Astrocyte (in vitro differentiated cells and primary cell): Measurements from ENCODE around the gene SH2D6. TPM values are rescaled to one million over a fixed set of nuclear protein-coding genes. Genes with fewer than 3 reads are reported as not detected.

Source experiments
- DNase-seq: peaks from one replicate; pipeline ENCODE4 v3.0.0-alpha.2; 2010; ENCODE audit warnings: low read depth
- FAIRE-seq: peaks from 2 replicates; lab custom pipeline; 2011; peaks lifted over from hg19 to GRCh38; lab: Jason Lieb, UNC
- H2AFZ ChIP-seq: 2 replicates; pipeline ENCODE4 v1.6.0; 2012; ENCODE audit warnings: low read depth, low read length, inconsistent platforms
- H3K27ac ChIP-seq: 2 replicates; pipeline ENCODE4 v1.5.1; 2011; ENCODE audit warnings: low read depth, low read length, inconsistent platforms
- H3K27me3 ChIP-seq: 2 replicates; pipeline ENCODE4 v1.6.0; 2011; ENCODE audit warnings: low read length, inconsistent platforms; ENCODE audit not compliant: insufficient read depth
- H3K36me3 ChIP-seq: 2 replicates; pipeline ENCODE4 v1.5.1; 2011; ENCODE audit warnings: low read length, inconsistent platforms; ENCODE audit not compliant: insufficient read depth
- H3K4me1 ChIP-seq: 2 replicates; pipeline ENCODE4 v1.5.1; 2011; ENCODE audit warnings: low read length, inconsistent platforms; ENCODE audit not compliant: insufficient read depth
- H3K4me2 ChIP-seq: 2 replicates; pipeline ENCODE4 v1.6.0; 2012; ENCODE audit warnings: low read length, inconsistent platforms
- H3K4me3 ChIP-seq: 2 replicates; pipeline ENCODE4 v1.5.1; 2011; ENCODE audit warnings: low read depth, mild to moderate bottlenecking, low read length, inconsistent platforms; ENCODE audit not compliant: insufficient read depth
- H3K79me2 ChIP-seq: 2 replicates; pipeline ENCODE4 v1.6.0; 2012; ENCODE audit warnings: mild to moderate bottlenecking, low read length, inconsistent platforms; ENCODE audit not compliant: insufficient read depth
- H3K9ac ChIP-seq: 2 replicates; pipeline ENCODE4 v1.6.0; 2012; ENCODE audit warnings: mild to moderate bottlenecking, low read length, inconsistent platforms
- H3K9me3 ChIP-seq: 2 replicates; pipeline ENCODE4 v1.5.1; 2012; ENCODE audit warnings: low read depth, mild to moderate bottlenecking, low read length, inconsistent platforms; ENCODE audit not compliant: insufficient read depth
- H4K20me1 ChIP-seq: 2 replicates; pipeline ENCODE4 v1.6.0; 2012; ENCODE audit warnings: low read length, inconsistent platforms; ENCODE audit not compliant: insufficient read depth
- H3K27ac Mint-ChIP-seq: one replicate; pipeline ENCODE4 v1.8.0; 2021; ENCODE audit warnings: mild to moderate bottlenecking, mixed read lengths; ENCODE audit not compliant: unreplicated experiment
- H3K27me3 Mint-ChIP-seq: one replicate; pipeline ENCODE4 v1.8.0; 2021; ENCODE audit warnings: low read depth, mixed read lengths; ENCODE audit not compliant: unreplicated experiment
- H3K36me3 Mint-ChIP-seq: one replicate; pipeline ENCODE4 v1.8.0; 2021; ENCODE audit warnings: low read depth, mixed read lengths; ENCODE audit not compliant: unreplicated experiment
- H3K4me1 Mint-ChIP-seq: one replicate; pipeline ENCODE4 v1.8.0; 2021; ENCODE audit warnings: low read depth, mixed read lengths; ENCODE audit not compliant: unreplicated experiment
- H3K4me3 Mint-ChIP-seq: one replicate; pipeline ENCODE4 v1.8.0; 2021; ENCODE audit warnings: mild to moderate bottlenecking, moderate library complexity, mixed read lengths; ENCODE audit not compliant: unreplicated experiment
- H3K9me3 Mint-ChIP-seq: one replicate; pipeline ENCODE4 v1.8.0; 2021; ENCODE audit warnings: mild to moderate bottlenecking, mixed read lengths; ENCODE audit not compliant: unreplicated experiment
- EZH2 ChIP-seq: IDR thresholded peaks from 2 replicates; pipeline ENCODE4 v1.6.1; 2012; ENCODE audit warnings: mild to moderate bottlenecking, low read length, inconsistent platforms; ENCODE audit not compliant: insufficient read depth
- total RNA-seq: library from RNA; stranded (reverse); gene quantifications from 2 replicates; pipeline ENCODE4 v1.2.1, GENCODE V29; 2021
- TF ChIP-seq, protein P1 (sequence below): IDR thresholded peaks from 2 replicates; pipeline ENCODE4 v1.5.1; 2011; ENCODE audit warnings: low read depth, mild to moderate bottlenecking, inconsistent platforms, low read length, moderate library complexity; ENCODE audit not compliant: insufficient read depth

SH2D6 gene
- total RNA-seq, 1 donor from 2014 or later, result 0.64 TPM

DNA sequence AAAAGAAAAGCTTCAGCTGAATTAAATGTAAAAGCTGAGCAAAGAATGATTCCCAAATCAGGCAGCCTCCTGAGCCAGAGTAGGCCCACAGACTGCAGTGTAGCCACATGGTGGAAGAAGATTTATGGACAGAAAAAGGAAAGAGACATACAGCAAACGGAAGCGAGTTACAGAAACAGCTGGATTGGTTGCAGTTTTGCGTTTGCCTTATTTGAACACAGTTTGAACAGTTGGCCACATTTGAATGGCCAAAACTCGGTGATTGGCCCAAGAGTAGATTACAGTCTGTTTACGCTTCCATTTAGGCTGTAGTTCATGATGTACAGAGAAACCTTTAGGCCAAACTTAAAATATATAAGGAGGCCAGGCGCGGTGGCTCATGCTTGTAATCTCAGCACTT lies 35.1 kb downstream of the SH2D6 start:
- no peak for TF ChIP-seq EZH2
- TF ChIP-seq, protein P1, sequence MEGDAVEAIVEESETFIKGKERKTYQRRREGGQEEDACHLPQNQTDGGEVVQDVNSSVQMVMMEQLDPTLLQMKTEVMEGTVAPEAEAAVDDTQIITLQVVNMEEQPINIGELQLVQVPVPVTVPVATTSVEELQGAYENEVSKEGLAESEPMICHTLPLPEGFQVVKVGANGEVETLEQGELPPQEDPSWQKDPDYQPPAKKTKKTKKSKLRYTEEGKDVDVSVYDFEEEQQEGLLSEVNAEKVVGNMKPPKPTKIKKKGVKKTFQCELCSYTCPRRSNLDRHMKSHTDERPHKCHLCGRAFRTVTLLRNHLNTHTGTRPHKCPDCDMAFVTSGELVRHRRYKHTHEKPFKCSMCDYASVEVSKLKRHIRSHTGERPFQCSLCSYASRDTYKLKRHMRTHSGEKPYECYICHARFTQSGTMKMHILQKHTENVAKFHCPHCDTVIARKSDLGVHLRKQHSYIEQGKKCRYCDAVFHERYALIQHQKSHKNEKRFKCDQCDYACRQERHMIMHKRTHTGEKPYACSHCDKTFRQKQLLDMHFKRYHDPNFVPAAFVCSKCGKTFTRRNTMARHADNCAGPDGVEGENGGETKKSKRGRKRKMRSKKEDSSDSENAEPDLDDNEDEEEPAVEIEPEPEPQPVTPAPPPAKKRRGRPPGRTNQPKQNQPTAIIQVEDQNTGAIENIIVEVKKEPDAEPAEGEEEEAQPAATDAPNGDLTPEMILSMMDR, result no peak
- FAIRE-seq, result no peak
- H3K27me3 Mint-ChIP-seq, result peaks cover 26% of the 10 kb centered on the region

DNA sequence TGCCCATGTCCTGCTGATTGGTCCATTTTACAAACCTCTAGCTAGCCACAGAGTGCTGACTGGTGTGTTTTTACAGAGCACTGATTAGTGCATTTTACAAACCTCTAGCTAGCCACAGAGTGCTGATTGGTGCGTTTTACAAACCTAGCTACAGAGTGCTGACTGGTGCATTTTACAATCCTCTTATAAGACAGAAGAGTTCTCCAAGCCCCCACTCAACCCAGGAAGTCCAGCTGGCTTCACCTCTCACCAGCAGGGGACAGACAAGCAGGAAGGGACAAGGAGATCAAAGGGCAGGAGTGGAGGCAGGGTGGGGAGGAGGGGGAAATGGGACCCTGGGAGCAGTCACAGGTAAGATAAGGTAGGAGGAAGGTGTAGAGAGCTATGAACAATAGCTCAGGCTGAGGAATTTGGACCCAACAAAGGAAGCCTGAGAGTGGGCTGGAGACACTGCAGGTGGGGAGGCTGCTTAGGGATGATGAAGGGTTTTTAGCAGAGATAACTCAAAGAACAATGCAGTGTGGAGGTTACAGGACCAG lies 37.1 kb downstream of the SH2D6 start:
- H3K9me3 Mint-ChIP-seq, result peaks cover 6% of the 10 kb centered on the region
- Histone ChIP-seq H2AFZ (no peak overlapping the region), H3K36me3 (no peaks in the 10 kb centered on the region), H3K9ac (no peak overlapping the region), H3K9me3 (no peaks in the 10 kb centered on the region), H3K4me2 (no peak overlapping the region), H3K4me3 (no peak overlapping the region), H3K27me3 (no peaks in the 10 kb centered on the region), H3K79me2 (no peaks in the 10 kb centered on the region), H3K27ac (no peak overlapping the region), H3K4me1 (no peaks in the 10 kb centered on the region), H4K20me1 (no peaks in the 10 kb centered on the region)
- no peaks in the 10 kb centered on the region for H3K36me3 Mint-ChIP-seq
- no peak overlapping the region for H3K4me3 Mint-ChIP-seq
- no peaks in the 10 kb centered on the region for H3K4me1 Mint-ChIP-seq
- peaks cover 21% of the 10 kb centered on the region for H3K27me3 Mint-ChIP-seq
- TF ChIP-seq, protein P1, result no peak
- no peak for TF ChIP-seq EZH2
- FAIRE-seq (no peak), DNase-seq (no peak)
- H3K27ac Mint-ChIP-seq, result no peak overlapping the region

More for the DNA sequence above, 35.1 kb downstream of the SH2D6 start:
- H3K4me1 ChIP-seq, result no peaks in the 10 kb centered on the region
- no peak overlapping the region for H2AFZ ChIP-seq
- Mint-ChIP-seq H3K4me3 (no peak overlapping the region), H3K36me3 (no peaks in the 10 kb centered on the region), H3K27ac (no peak overlapping the region), H3K4me1 (no peaks in the 10 kb centered on the region), H3K9me3 (peaks cover 6% of the 10 kb centered on the region)
- no peaks in the 10 kb centered on the region for H3K27me3 ChIP-seq
- no peaks in the 10 kb centered on the region for H3K9me3 ChIP-seq
- no peaks in the 10 kb centered on the region for H3K79me2 ChIP-seq
- H3K36me3 ChIP-seq, result no peaks in the 10 kb centered on the region
- H3K4me3 ChIP-seq, result no peak overlapping the region
- H4K20me1 ChIP-seq, result no peaks in the 10 kb centered on the region
- H3K4me2 ChIP-seq, result no peak overlapping the region
- H3K9ac ChIP-seq, result no peak overlapping the region
- H3K27ac ChIP-seq, result no peak overlapping the region
- DNase-seq, result no peak

DNA sequence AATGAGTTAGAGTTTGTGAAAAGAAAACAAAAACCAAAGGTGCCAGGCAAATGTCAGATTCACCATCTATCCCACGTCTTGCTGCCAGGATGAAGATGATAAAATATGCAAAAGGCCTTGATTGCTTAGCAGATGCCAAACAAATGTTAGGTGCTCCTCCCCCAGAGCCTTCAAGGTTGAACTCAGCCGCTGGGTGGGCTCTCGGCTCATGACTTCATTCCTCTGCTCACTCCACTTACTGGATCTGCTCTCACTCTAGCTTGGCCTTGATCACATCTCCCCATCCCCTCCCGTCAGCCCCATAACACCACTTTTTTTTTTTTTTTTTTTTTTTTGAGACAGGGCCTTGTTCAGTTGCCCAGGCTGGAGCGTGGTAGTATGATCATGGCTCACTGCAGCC lies 38.5 kb downstream of the SH2D6 start:
- DNase-seq, result no peak
- no peak for TF ChIP-seq EZH2
- TF ChIP-seq, protein P1, result no peak
- no peak overlapping the region for H3K9ac ChIP-seq
- no peak overlapping the region for H3K4me3 ChIP-seq
- H3K4me2 ChIP-seq, result no peak overlapping the region
- no peaks in the 10 kb centered on the region for H3K36me3 Mint-ChIP-seq
- no peak overlapping the region for H3K4me3 Mint-ChIP-seq
- no peak overlapping the region for H3K27ac ChIP-seq
- no peak for FAIRE-seq
- H3K4me1 ChIP-seq, result no peaks in the 10 kb centered on the region
- no peaks in the 10 kb centered on the region for H3K36me3 ChIP-seq
- H3K9me3 Mint-ChIP-seq, result peaks cover 4% of the 10 kb centered on the region
- H3K9me3 ChIP-seq, result no peaks in the 10 kb centered on the region
- H2AFZ ChIP-seq, result no peak overlapping the region
- peaks cover 21% of the 10 kb centered on the region for H3K27me3 Mint-ChIP-seq
- no peak overlapping the region for H3K27ac Mint-ChIP-seq
- no peaks in the 10 kb centered on the region for H4K20me1 ChIP-seq
- H3K4me1 Mint-ChIP-seq, result no peaks in the 10 kb centered on the region
- H3K27me3 ChIP-seq, result no peaks in the 10 kb centered on the region
- no peaks in the 10 kb centered on the region for H3K79me2 ChIP-seq
